CD14-positive monocyte (primary cell): ENCODE measurements around the gene RHOBTB1. TPM values are rescaled to one million over a fixed set of nuclear protein-coding genes. Genes with fewer than 3 reads are reported as not detected.

ENCODE experiments used
- DNase-seq, 3 donors: peaks; one replicate each; pipeline ENCODE4 v3.0.0-alpha.2; 2011 to 2022
- H2AFZ ChIP-seq: 2 replicates; pipeline ENCODE4 v1.6.0; 2012; ENCODE audit warnings: mild to moderate bottlenecking, low read depth, low read length, inconsistent platforms; ENCODE audit not compliant: insufficient read depth, poor library complexity, severe bottlenecking
- H3K27ac ChIP-seq, 2 donors: 1 replicate in 1 of 2; 2 replicates in 1 of 2; pipeline ENCODE4 v1.5.1; 2012 to 2013; ENCODE audit warnings: low read length in 2 of 2, control low read depth in 1 of 2, inconsistent platforms in 1 of 2, low read depth in 1 of 2, mild to moderate bottlenecking in 1 of 2
- H3K27me3 ChIP-seq, 2 donors: one replicate each; pipeline versions ENCODE4 v1.6.0 to v1.6.1; 2011 to 2013; ENCODE audit warnings: low read length in 2 of 2; ENCODE audit not compliant: control insufficient read depth in 2 of 2, insufficient read depth in 2 of 2
- H3K36me3 ChIP-seq, 2 donors: replicated peaks in 1 of 2; 1 replicate in 1 of 2; 2 replicates in 1 of 2; pipeline versions ENCODE4 v1.5.1 to v1.6.1; 2012 to 2013; ENCODE audit warnings: low read length in 2 of 2, control low read depth in 1 of 2, inconsistent platforms in 1 of 2, mild to moderate bottlenecking in 1 of 2; ENCODE audit not compliant: insufficient read depth in 2 of 2, control insufficient read depth in 1 of 2
- H3K4me1 ChIP-seq, 2 donors: 1 replicate in 1 of 2; 2 replicates in 1 of 2; pipeline versions ENCODE4 v1.5.1 to v1.6.1; 2012 to 2013; ENCODE audit warnings: low read length in 2 of 2, control low read depth in 1 of 2, inconsistent platforms in 1 of 2, mild to moderate bottlenecking in 1 of 2, moderate library complexity in 1 of 2; ENCODE audit not compliant: insufficient read depth in 2 of 2, control insufficient read depth in 1 of 2
- H3K4me2 ChIP-seq: replicated peaks from 2 replicates; pipeline ENCODE3; 2012; ENCODE audit warnings: low read length, moderate library complexity, mild to moderate bottlenecking; ENCODE audit not compliant: poor library complexity, severe bottlenecking; ENCODE audit errors: extremely low read depth
- H3K4me3 ChIP-seq, 3 experiments: fragments of 200-600 bp in 1 of 3; sonication (generic) in 1 of 3; replicated peaks in 1 of 3; 1 replicate in 2 of 3; 2 replicates in 1 of 3; pipeline ENCODE4 v1.5.1; 2011 to 2013; ENCODE audit warnings: low read length in 3 of 3, mild to moderate bottlenecking in 3 of 3, control low read depth in 2 of 3, low read depth in 2 of 3, inconsistent platforms in 1 of 3, moderate library complexity in 1 of 3
- H3K79me2 ChIP-seq: 2 replicates; pipeline ENCODE4 v1.6.0; 2012; ENCODE audit warnings: mild to moderate bottlenecking, control low read depth, inconsistent platforms, low read length, moderate library complexity; ENCODE audit not compliant: insufficient read depth
- H3K9ac ChIP-seq: 2 replicates; pipeline ENCODE4 v1.6.0; 2017; ENCODE audit warnings: low read length, mild to moderate bottlenecking; ENCODE audit not compliant: insufficient read depth, poor library complexity, severe bottlenecking
- H3K9me3 ChIP-seq, 2 donors: replicated peaks in 1 of 2; 1 replicate in 1 of 2; 2 replicates in 1 of 2; pipeline versions ENCODE4 v1.5.1 to v1.6.1; 2012 to 2013; ENCODE audit warnings: low read length in 2 of 2, control low read depth in 1 of 2; ENCODE audit not compliant: control insufficient read depth in 1 of 2, insufficient read depth in 1 of 2
- H4K20me1 ChIP-seq: 2 replicates; pipeline ENCODE4 v1.6.0; 2012; ENCODE audit warnings: mild to moderate bottlenecking, low read length, control low read depth, moderate library complexity; ENCODE audit not compliant: insufficient read depth
- H3K27ac Mint-ChIP-seq, 7 donors: one replicate each; pipeline ENCODE4 v1.8.0; 2020; ENCODE audit warnings: mild to moderate bottlenecking in 7 of 7, mixed read lengths in 7 of 7, moderate library complexity in 6 of 7, inconsistent platforms in 2 of 7
- H3K27me3 Mint-ChIP-seq, 3 donors: one replicate each; pipeline ENCODE4 v1.8.0; 2021 to 2022; ENCODE audit warnings: low read depth in 3 of 3, mild to moderate bottlenecking in 3 of 3, mixed read lengths in 3 of 3, moderate library complexity in 3 of 3, inconsistent platforms in 1 of 3
- H3K36me3 Mint-ChIP-seq, 2 donors: one replicate each; pipeline ENCODE4 v1.8.0; 2020; ENCODE audit warnings: mixed read lengths in 2 of 2, inconsistent platforms in 1 of 2, mild to moderate bottlenecking in 1 of 2
- H3K4me1 Mint-ChIP-seq: one replicate; pipeline ENCODE4 v1.8.0; 2020; ENCODE audit warnings: mild to moderate bottlenecking, mixed read lengths
- H3K4me3 Mint-ChIP-seq, 2 donors: one replicate each; pipeline ENCODE4 v1.8.0; 2020; ENCODE audit warnings: mild to moderate bottlenecking in 2 of 2, mixed read lengths in 2 of 2, moderate library complexity in 1 of 2
- H3K9me3 Mint-ChIP-seq, 7 donors: one replicate each; pipeline ENCODE4 v1.8.0; 2020 to 2022; ENCODE audit warnings: mixed read lengths in 7 of 7, mild to moderate bottlenecking in 6 of 7, moderate library complexity in 6 of 7, inconsistent platforms in 2 of 7
- WGBS: methylation state at CpG from one replicate; pipeline ENCODE4 v1.1.5; 2013; ENCODE audit warnings: missing lambda C conversion rate; ENCODE audit not compliant: insufficient coverage; 5-methylcytosine and 5-hydroxymethylcytosine counted together
- intact Hi-C, 2 donors: fragments of 100-400 bp; cut with micrococcal nuclease; formaldehyde crosslinking; loops; one replicate each; pipeline versions ENCODE4 v1.15.0 to v1.15.1; 2023
- polyA plus RNA-seq, 3 donors: library from polyadenylated mRNA; depleted of rRNA in 1 of 3; unstranded in 2 of 3; stranded (reverse) in 1 of 3; fragments of 300-500 nt in 2 of 3; fragments of >200 nt in 1 of 3; fragmentation: Illumina TruSeq in 2 of 3; gene quantifications; 1 replicate in 2 of 3; 2 replicates in 1 of 3; pipeline ENCODE4 v1.2.3, GENCODE V29; 2012 to 2021
- TF ChIP-seq, protein P1 (sequence below): fragments of 200-600 bp; IDR thresholded peaks from one replicate; pipeline ENCODE4 v1.8.0; 2022; ENCODE audit warnings: antibody characterized with exemption, mild to moderate bottlenecking

RHOBTB1 gene
- polyA plus RNA-seq, 3 donors, result 0.41 to 0.96 (median 0.62) TPM

DNA sequence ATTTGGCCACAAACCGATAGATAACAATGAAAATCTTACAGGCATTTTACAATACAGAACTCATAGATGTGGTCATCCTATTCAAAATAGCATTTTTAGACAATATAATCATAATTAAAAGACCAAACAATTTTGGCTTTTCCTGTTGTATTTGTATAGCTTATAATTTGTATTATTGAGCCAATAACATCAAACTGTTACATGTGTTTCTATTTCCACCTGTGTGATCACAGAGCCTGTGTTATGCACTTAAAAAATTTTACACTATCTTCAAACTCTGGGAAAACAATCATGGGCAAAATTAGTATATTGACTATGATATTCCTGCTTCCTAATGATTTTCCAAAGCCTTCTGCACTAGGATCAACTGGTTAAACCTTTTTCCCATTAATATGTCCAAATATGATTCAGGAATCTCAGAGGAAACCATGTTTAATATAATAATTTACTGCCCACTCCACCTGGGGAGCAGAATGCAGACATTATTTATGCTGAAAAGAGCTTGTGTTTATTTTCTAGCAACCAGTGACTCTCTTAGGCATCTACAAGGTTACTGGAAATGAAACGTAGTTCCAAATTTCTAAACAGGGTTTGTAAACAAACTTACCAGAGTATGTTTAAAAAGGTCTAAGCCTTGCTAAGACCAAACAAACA, 1.7 kb downstream of the RHOBTB1 start:
- intact Hi-C loops, result no loop called here
- Mint-ChIP-seq H3K4me3 (no peak overlapping the region), H3K4me1 (peaks cover 14% of the 10 kb centered on the region), H3K9me3 (peaks cover 0 to 2% (median 0%) of the 10 kb centered on the region in 7 donors), H3K27ac (no peak overlapping the region), H3K36me3 (no peaks in the 10 kb centered on the region), H3K27me3 (peaks cover 4 to 6% (median 6%) of the 10 kb centered on the region in 3 donors)
- no peaks in the 10 kb centered on the region for H3K36me3 ChIP-seq
- no peak for DNase-seq
- H2AFZ ChIP-seq, result peak overlapping the region; percentile 94
- peak overlapping the region; percentile 96 for H3K4me2 ChIP-seq
- H3K27me3 ChIP-seq, result peaks cover 0 to 5% of the 10 kb centered on the region in 2 donors
- peak overlapping the region in 1 of 3 experiments; percentile 81 for H3K4me3 ChIP-seq
- peak overlapping the region; percentile 69 for H3K9ac ChIP-seq
- peaks cover 16 to 21% of the 10 kb centered on the region in 2 donors for H3K4me1 ChIP-seq
- TF ChIP-seq, protein P1, sequence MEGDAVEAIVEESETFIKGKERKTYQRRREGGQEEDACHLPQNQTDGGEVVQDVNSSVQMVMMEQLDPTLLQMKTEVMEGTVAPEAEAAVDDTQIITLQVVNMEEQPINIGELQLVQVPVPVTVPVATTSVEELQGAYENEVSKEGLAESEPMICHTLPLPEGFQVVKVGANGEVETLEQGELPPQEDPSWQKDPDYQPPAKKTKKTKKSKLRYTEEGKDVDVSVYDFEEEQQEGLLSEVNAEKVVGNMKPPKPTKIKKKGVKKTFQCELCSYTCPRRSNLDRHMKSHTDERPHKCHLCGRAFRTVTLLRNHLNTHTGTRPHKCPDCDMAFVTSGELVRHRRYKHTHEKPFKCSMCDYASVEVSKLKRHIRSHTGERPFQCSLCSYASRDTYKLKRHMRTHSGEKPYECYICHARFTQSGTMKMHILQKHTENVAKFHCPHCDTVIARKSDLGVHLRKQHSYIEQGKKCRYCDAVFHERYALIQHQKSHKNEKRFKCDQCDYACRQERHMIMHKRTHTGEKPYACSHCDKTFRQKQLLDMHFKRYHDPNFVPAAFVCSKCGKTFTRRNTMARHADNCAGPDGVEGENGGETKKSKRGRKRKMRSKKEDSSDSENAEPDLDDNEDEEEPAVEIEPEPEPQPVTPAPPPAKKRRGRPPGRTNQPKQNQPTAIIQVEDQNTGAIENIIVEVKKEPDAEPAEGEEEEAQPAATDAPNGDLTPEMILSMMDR, result no peak
- H3K27ac ChIP-seq, result no peak overlapping the region
- no peaks in the 10 kb centered on the region for H4K20me1 ChIP-seq
- H3K9me3 ChIP-seq, result no peaks in the 10 kb centered on the region
- no CpG with 5 or more reads among the region's 2 CpGs for WGBS
- H3K79me2 ChIP-seq, result no peaks in the 10 kb centered on the region

GRCh38 chr10:60940446-60940845, 3.5 kb downstream of the RHOBTB1 start:
- intact Hi-C loops, result no loop called here
- Histone ChIP-seq H3K79me2 (no peaks in the 10 kb centered on the region), H2AFZ (no peak overlapping the region), H3K4me1 (peaks cover 16 to 21% of the 10 kb centered on the region in 2 donors), H3K36me3 (no peaks in the 10 kb centered on the region), H3K9me3 (no peaks in the 10 kb centered on the region), H3K4me3 (no peak overlapping the region), H3K27ac (no peak overlapping the region), H4K20me1 (no peaks in the 10 kb centered on the region), H3K9ac (no peak overlapping the region), H3K4me2 (no peak overlapping the region), H3K27me3 (no peaks in the 10 kb centered on the region)
- H3K27ac Mint-ChIP-seq, result no peak overlapping the region
- peaks cover 0 to 2% (median 0%) of the 10 kb centered on the region in 7 donors for H3K9me3 Mint-ChIP-seq
- no CpG with 5 or more reads among the region's 3 CpGs for WGBS
- H3K4me1 Mint-ChIP-seq, result peaks cover 17% of the 10 kb centered on the region
- H3K27me3 Mint-ChIP-seq, result peaks cover 3 to 4% (median 4%) of the 10 kb centered on the region in 3 donors
- DNase-seq, result no peak
- no peak overlapping the region for H3K4me3 Mint-ChIP-seq
- TF ChIP-seq, protein P1, result no peak
- no peaks in the 10 kb centered on the region for H3K36me3 Mint-ChIP-seq
